EH (cell line): ENCODE results near the gene GZMA.

ENCODE experiments used
- DNase-seq: peaks from one replicate; pipeline ENCODE4 v3.0.0-alpha.2; 2015; ENCODE audit warnings: low read depth

GZMA gene

GRCh38 chr5:55110217-55110616, 7.8 kb downstream of the GZMA start:
- no peak for DNase-seq

GRCh38 chr5:55113327-55113726, 10.9 kb downstream of the GZMA start:
- DNase-seq: no peak

- no peak for DNase-seq
These were observed 11.6 kb downstream of the GZMA start for GRCh38 chr5:55114061-55114460.

- DNase-seq: no peak
These were observed 20.9 kb downstream of the GZMA start for GRCh38 chr5:55123365-55123764.

- DNase-seq: no peak
These were observed 31.7 kb downstream of the GZMA start for GRCh38 chr5:55134053-55134722.

GRCh38 chr5:55136521-55136920, 34.1 kb downstream of the GZMA start:
- DNase-seq: no peak

- no peak for DNase-seq
These were observed 38.6 kb downstream of the GZMA start for GRCh38 chr5:55140908-55141665.

- no peak for DNase-seq
These were observed 39.7 kb downstream of the GZMA start for GRCh38 chr5:55141945-55142690.

- no peak for DNase-seq
These were observed 41.2 kb downstream of the GZMA start for GRCh38 chr5:55143624-55144023.

GRCh38 chr5:55146080-55146479, 43.6 kb downstream of the GZMA start:
- no peak for DNase-seq

- peak; percentile 87 for DNase-seq
These were observed 44.2 kb downstream of the GZMA start for GRCh38 chr5:55146543-55147151.

- DNase-seq: no peak
These were observed 46.9 kb downstream of the GZMA start for GRCh38 chr5:55149308-55149795.

GRCh38 chr5:55151923-55152842, 49.7 kb downstream of the GZMA start:
- peak; percentile 83 for DNase-seq

GRCh38 chr5:55154873-55155272, 52.4 kb downstream of the GZMA start:
- peak; percentile 83 for DNase-seq
